ENCODE data around the gene ERGIC1.

Gene ERGIC1

DNA sequence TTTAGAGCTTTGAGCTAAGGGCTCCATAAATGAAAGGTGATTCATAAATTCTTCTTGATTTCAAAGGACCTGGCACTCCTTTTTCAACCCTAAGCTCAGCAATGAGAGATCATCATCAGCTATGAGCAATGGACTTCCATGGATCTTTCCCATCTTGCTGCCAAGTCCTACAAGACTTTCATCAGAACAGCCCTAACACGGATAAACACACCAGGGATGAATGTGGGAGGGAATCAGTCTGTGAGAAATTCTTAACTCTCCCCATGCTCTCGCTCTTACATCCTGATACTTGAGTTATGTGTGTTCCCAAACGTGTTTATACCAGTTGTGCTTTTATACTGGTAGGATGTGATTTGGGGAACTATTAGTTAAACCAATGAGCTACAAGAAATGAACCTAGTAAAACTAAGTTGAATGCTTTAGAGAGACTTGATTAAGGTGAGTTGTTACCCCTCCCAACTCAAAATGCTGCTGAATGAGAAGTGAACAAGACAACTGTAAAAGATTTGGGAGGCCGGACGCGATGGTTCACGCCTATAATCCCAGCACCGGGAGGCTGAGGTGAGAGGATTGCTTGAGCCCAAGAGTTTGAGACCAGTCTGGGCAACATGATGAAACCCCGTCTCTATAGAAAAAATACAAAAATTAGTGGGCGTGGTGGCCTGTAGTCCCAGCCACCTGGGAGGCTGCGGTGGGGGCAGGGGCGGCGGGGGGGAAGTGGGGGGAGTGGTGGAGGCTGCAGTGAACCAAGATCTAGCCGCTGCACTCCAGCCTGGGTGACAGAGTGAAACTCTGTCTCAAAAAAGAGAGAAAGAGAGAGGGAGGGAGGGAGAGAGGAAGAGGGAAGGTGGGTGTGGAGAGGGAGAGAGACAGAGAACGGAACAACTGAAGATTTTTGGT, 120.0 kb downstream of the ERGIC1 start:
- DNase-seq: no peak

DNA sequence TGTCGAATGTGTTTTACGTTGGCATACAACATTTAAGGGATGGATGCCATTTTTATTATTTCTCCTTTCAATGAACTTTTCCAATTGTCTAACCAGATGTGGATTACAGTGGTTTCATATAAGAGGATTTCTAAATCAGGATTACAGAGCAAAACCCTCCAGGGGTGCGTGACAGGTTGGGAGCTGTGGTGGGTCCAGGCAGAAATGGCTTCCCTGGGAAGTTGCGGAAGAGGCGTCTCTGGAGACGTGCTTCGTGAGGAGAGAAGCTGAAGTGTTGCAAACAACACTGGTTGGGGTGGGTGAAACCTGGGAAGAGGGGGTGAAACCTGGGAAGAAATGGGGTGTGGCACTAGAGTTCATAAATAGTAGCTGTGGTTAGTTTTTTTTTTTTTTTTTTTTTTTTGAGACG, 120.7 kb downstream of the ERGIC1 start:
- DNase-seq: no peak

DNA sequence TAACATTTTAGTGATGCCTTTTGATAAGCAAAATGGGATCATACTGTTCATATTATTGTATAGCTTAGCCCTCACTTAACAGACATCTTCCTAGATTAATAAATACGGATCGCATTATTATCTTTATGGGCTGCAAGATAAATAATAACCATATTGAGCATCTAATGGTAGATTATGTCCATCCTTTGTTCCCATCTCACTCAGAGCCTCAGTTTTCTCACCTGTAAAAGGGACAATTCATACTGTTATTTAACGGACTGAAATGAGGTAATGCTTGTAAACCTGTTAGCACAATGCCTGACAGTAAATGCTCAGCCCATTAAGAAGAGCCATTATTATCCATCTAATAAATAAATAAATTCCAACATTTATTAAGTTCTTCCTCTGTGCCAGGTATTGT, 122.2 kb downstream of the ERGIC1 start:
- no peak for DNase-seq

DNA sequence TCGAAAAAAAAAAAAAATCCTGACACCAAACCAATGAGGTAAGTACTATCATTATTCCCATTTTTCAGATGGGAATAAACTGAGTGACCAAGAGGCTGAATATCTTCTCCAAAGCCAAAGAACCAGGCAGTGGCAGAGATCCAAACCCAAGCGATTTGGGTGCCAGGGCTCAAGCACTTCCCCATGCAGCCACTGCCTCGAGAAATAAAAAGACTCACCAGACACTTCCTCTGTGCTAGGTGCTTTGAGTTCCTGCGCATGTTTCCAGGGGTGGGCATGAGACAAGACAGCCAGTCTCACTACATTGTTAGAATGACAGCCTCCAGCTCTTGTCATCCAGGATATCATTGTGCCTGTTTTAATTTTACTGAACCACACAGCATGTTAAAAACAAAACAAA, 122.9 kb downstream of the ERGIC1 start:
- no peak for DNase-seq

DNA sequence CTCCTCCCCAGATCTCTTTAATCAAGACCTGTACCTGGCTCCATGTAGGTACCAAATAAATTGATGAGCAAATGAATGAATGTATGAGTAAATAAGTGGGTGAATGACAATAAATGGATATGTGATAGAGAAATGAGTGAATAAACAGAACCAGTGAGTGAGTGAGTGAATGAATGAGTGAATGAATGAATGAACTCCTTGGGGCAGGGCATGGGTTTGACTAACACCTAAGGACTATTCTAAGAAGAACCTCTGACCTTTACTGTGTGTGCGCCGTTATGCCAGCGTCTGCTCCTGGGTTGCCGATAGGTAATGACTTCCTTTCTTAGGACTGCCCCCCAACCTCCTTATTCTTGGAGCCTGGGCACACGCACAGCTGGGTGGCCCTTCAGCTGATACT, 123.4 kb downstream of the ERGIC1 start:
- no peak for DNase-seq

DNA sequence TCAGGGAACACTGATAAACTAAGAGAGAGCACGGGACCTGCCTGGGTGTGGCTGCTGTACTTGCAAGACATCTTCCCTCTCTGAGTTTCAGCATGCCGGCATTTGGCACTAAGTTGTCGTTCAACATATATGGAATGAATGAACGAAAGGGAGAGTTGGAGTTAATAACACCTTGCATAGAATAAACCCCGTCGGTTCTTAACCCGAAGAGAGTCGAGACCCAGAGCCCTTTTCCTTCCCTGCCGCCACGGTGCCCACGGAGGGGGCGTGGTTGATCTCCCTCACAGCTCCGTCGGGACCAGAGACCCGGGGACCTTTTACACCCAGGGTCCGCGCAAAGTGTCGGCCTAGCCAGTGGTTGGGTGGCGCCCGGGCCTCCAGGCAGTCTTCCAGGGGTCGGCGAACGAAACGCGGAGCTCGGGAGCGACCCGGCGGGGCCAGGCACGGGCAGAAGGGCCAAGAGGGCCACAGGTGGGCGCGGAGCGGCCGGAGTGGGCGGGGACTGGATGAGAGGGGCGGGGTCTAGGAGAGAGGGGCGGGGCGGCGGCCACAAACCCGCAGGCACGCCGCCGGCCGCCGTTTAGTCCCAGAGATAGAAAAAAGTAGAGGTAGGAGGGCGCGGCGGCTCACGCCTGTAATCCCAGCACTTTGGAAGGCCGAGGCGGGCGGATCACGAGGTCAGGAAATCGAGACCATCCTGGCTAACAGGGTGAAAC, 124.4 kb downstream of the ERGIC1 start:
- DNase-seq: peak; percentile 64 to 76

DNA sequence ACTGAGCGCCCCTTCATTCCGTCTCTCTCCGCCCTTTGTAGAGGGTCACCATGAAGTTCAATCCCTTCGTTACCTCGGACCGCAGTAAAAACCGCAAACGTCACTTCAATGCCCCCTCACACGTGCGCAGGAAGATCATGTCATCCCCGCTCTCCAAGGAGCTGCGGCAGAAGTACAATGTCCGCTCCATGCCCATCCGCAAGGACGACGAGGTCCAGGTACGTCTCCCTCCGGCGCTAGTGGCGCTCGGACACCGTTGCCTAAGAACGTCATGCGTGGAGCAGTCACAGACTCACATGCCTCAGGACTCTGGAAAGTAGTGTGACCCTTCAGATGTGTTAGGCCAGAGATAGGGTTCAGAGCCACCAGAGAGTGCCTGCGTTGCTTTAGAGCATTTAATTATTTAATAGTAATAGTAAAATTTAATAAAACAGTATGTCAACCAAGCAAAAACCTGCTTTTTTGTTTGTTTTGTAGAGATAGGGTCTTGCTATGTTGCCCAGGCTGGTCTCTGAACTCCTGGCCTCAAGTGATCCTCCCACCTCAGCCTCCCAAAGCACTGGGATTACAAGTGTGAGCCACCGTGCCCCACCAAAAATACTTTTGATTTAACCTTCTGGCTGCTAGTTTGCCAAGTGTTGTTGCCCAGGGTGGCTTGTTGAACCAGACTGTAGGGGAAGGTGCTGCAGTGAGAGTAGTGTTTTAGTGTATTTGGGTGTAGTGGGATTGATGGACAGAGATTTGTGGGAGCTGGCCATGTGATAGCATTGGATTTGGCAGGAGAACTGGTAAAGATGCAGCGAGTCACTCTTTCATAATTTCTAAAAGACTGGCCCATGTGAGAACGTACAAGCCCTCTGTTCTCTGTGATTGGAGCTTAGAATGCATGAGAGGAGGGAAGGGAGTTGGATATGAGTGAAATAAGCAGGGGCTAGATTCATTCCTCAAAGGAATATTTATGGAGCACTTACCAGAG, 126.1 kb downstream of the ERGIC1 start:
- DNase-seq: no peak

DNA sequence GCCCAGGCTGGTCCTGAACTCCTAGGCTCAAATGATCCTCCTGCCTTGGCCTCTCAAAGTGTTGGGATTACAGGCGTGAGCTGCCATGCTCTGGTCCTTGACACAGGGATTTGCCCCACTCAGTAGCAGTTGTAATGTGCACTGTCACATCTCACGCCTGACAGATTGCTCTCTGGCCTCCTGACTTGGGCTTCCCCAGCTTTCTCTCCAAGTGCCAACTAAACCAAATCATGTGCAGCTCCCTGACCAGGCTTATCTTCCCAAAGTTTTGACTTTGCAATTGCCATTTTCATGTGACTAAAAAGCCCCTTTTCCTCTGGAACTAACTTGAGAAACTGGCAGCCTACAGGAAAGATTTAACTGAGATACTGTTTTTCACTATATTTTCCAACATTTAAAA, 135.9 kb downstream of the ERGIC1 start:
- no peak for DNase-seq

DNA sequence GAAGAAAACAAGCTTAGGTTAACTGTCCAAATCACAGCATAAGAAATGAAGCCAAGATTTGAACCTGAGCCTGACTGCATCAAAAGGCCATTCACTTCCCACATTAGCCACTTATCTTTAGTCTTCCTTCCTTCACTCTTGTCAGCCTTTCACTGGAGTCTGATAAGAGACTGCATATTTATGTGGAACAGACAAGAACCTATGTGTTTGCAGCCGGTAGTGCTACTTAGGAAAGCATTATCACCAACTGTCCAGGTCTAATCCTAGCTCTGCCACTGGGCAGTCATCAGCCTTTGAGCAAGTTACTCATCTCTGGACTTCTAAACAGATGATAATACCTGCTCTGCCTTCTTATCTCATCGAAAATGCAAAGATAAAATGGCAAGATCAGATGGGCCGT, 137.4 kb downstream of the ERGIC1 start:
- no peak for DNase-seq

DNA sequence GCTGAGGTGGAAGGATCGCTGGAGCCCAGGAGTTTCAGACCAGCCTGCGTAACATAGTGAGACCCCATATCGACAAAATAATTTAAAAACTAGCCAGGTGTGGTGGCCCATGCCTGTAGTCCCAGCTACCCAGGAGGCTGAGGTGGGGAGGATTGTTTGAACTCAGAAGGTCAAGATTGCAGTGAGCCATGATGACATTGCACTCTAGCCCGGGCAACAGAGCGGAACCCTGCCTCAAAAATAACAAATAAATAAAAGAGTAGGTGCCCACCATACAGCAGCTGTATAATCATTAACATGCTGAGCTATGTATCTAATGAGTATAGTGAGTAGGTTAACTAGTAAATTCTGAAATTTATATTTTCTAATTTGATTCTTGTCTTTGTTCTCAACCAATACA, 138.5 kb downstream of the ERGIC1 start:
- DNase-seq: no peak

DNA sequence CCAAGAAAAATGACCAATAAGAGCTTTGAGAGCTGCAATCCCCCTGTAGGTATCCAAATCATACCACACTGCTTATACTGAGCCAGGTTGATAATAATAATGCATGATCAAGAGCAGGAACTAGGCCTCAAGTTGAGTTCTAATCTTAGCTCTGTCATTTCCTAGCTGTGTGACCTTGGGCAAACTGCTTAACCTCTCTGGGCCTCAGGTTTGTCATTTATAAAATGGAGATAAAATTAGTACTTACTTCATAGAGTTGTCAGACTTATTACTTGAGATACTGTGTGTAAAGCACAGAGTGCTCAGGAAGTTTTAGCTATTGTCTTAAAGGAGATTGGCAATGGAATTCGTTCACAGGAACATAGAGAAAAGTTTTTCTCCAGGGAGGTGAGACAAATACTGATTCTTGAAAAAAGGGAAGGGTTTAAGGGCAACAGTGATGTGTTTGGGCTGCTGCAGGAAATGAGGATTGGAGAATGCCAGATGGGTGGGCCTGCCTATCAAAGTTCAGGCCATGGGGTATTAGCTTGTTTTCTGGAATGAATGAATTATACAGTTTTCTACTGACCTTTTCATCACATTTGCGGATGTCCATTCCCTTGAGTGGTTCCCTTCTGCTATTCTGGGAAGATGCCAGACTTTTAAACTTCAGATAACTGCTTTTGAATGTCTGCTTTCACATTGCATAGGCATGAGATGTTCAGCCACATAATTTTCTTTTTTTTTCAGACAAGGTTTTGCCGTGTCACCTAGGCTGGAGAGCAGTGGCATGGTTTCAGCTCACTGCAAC, 139.3 kb downstream of the ERGIC1 start:
- no peak for DNase-seq

DNA sequence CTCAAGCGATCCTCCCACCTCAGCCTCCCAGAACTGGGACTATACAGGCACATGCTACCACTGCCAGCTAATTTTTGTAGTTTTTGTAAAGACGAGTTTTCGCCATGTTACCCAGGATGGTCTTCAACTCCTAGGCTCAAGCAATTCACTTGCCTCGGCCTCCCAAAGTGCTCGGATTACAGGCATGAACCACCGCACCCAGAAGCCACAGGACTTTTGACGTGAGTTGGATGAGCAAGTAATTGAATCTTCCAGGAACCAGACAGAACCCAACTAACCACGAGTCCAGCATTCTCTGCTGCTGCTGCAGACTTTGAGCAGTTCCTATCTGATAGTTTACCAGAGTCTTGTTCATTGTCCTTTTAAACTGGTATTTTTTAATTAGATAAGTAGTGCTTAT, 139.9 kb downstream of the ERGIC1 start:
- DNase-seq: no peak

DNA sequence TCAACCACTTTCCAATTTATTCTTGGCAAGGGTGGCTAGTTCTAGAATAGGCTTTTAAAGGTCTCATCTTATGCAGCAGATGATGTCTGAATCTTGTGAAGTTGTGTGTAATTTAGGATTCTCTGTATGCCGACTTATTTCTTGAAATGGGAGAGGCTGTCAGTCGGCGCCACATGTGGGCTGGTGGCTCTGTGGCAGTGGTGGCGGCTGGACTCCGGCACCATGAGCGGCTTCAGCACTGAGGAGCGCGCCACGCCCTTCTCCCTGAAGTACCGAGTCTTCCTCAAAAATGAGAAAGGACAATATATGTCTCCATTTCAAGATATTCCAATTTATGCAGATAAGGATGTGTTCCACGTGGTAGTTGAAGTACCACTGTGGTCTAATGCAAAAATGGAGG, 141.2 kb downstream of the ERGIC1 start:
- DNase-seq: no peak

DNA sequence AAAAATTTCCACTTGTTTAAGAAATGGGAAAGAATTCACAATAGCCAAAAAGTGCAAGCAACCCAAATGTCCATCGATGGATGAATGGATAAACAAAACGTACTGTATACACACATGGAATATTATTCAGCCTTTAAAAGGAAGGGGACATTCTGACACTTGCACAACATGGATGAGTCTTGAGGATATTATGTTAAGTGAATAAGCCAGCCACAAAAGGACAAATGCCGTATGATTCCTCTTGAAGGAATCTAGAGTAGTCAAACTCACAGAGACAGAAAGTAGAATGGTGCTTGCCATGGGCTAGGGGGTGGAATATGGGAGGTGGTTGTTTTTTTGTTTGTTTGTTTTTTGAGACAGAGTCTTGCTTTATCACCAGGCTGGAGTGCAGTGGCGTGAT, 145.7 kb downstream of the ERGIC1 start:
- no peak for DNase-seq

DNA sequence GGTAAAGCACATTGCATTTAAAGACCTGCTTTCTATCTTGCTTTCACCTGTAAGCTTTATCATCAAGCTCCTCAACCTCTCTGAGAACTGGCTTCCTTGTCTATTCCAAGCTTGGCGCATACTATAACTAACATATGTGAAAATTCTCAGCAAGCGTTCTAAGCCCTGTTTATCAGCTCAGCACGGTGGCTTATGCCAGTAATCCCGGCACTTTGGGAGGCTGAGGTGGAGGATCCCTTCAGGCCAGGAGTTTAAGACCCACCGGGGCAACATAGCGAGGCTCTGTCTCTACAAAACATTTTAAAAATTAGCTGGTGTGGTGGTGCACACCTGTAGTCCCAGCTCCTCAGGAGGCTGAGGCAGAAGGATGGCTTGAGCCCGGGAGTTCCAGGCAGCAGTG, 147.9 kb downstream of the ERGIC1 start:
- no peak for DNase-seq

DNA sequence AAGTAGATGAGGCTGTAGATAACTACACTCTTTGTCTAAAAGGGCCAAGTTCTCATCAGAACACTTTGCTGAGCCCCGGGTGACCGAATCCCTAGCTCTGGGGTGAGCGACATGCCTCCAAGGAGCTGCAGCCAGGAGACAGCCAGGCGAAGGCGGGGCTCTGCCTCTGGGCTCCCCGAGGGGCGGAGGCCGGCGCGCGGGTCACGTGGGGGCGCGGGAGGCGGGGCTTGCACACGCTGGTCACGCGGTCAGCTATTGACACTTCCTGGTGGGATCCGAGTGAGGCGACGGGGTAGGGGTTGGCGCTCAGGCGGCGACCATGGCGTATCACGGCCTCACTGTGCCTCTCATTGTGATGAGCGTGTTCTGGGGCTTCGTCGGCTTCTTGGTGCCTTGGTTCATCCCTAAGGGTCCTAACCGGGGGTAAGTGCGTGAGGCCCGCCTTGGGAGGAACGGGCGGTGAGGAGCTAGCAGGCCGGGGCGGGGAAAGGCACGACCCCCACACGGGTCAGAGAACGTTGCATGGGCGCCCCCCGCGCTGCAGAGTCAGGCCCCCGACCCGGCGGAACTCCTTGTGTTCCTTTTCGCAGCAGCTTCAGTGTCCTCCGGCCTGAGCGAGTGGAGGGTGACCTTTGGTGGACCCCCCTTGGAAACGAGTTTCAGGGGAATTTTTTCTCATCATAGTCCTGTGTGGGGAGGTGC, 149.6 kb downstream of the ERGIC1 start, which contains the start of gene ATP6V0E1:
TSS of gene ATP6V0E1 (plus strand) at position 230 of the 702 bp plus-strand sequence. CDS start at position 320, 90 bp downstream.
- peak; percentile 90 to 92 for DNase-seq

DNA sequence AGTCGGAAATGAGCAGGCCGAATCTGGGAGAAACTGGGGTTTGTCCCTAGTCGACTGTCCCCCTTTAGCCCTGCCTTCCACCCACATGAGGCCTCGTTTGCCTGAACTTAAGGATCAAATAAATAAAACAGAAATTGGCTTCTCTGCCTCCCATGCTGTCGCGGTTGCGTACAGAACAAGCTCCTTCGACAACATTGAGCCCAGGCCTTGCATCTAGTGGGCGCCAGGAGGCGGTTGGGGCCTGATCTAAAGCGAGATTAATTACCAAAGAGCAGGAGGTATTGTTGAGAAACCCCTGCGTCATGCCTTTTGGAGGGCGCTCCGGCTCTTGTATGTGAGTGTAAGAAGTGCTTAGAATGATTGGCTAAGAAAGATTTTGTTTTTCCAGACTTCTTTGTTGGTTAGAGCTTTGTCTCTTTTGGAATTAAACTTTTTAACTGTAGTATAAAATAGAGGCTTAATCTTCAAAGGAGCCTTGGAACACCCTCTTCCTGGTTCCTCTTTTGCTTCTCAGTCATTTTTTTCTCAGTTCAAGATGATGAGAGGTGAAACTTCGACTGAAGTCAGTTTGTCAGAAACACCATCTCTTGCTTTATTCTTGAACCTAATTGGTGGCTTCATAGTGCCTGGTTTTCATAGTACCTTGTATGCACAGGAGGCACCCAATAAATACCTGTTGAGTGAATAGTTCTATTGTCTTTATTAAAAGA, 150.3 kb downstream of the ERGIC1 start:
- DNase-seq: peak; percentile 71 to 72

DNA sequence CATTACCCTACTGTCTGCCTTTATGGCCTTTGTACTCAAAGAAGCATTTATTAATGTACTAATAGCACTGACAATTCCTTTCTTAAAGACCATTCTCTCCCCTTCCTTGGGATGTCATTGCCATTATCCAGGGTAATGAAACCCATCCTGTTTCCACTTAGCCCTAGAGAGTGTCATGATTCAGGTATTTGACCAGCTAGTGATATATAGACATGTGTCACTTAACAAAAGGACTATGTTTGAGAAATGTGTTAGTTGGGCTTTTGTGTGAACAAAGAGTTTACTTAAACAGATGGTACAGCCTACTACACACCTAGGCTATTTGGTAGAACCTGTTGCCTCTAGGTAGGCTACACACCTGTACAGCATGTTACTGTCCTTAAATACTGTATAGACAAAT, 151.5 kb downstream of the ERGIC1 start:
- DNase-seq: no peak

DNA sequence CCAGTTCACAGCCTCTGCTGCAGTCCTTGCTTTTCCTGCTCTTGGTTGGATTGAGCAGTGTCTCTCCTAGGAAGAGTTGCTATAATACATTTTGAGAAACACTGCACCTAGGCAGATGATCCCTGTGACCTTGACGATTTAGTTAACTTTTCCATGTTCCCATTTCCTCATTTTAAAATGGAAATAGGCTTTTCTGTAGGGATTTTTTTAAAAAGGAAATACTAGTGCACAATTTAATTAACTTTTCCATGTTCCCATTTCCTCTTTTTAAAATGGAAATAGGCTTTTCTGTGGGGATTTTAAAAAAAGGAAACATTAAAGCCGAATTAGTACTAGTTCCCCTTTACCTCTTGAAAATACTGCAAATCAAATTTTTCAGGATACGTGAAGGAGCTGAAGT, 154.2 kb downstream of the ERGIC1 start:
- no peak for DNase-seq

DNA sequence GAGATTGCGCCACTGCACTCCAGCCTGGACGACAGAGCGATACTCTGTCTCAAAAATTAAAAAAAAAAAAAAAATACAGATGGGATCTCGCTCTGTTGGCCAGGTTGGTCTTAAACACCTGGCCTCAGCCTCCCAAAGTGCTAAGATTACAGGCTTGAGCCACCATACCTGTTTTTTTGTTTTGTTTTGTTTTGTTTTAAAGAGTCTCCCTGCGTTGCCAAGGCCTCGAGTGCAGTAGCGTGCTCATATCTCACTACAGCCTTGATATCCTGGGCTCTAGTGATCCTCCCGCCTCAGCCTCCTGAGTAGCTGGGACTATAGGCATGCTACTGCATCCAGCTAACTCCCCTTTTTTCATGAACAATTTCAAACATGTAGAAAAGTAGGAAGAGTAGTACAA, 156.7 kb downstream of the ERGIC1 start:
- no peak for DNase-seq

DNA sequence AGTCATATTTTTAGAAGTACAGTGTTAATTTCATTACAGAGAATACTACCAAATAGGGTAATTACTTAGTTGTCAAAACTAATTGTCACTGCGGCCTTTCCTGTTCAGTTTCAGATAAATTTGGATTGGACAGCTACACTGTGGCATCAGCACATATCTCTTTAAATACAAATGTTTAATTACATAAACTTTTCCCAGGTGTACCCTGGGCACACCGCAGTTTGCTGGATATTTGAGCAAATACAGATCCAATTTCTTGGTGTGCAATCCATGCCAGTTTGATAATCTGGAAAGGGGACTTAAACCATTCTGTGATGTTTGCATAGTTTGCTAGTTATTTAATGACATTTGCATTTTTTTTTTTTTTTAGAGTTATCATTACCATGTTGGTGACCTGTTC, 160.4 kb downstream of the ERGIC1 start:
- DNase-seq: no peak
